Heart left ventricle (tissue), 13 donors: ENCODE measurements around the gene GCLC.

ENCODE experiments used
- POLR2A ChIP-seq, 2 donors: fragments of 450-650 bp; IDR thresholded peaks; one replicate each; pipeline ENCODE4 v1.6.1; 2017; ENCODE audit warnings: antibody characterized with exemption in 2 of 2, mild to moderate bottlenecking in 2 of 2, moderate library complexity in 2 of 2
- TF ChIP-seq, protein P1 (sequence below), 12 donors: fragments of 200-600 bp; sonication (generic) in 4 of 12; IDR thresholded peaks; one replicate each; pipeline versions ENCODE4 v1.5.0 to v1.8.0; 2018 to 2022; ENCODE audit warnings: antibody characterized with exemption in 12 of 12, mild to moderate bottlenecking in 5 of 12
- donor health status: ischemic (EF 13 %, LVEDD 7.1; RV severe dilation, severe dysfunction).
- donor health status: DM: no; HTN: yes; CAD: no.
- donor health status: DM: no; HTN: no; CAD: no.
- donor health status: ischemic (EF 25% LVEDD 6.9; RV normal size, moderate dysfunction).
- donor health status: ischemic (EF 25% LVEDD 5.7; RV mildly dilated, moderate dysfunction).
- donor health status: ischemic (EF 35%, LVEDD 5.7; RV mildly dilated, moderate dysfunction).
- donor health status: nonischemic (EF 11% LVEDD 7.7; RV severe dilation, severe dysfunction).
- donor health status: DM: yes; HTN: yes; CAD: no.
- donor health status: PGD.
- donor health status: ischemic (EF 29% LVEDD 5.4; RV normal size, mild dysfunction).
- donor health status: nonischemic (EF 23%, LVEDD 6.1; RV moderate dilation, normal function).

- TF ChIP-seq, protein P1, sequence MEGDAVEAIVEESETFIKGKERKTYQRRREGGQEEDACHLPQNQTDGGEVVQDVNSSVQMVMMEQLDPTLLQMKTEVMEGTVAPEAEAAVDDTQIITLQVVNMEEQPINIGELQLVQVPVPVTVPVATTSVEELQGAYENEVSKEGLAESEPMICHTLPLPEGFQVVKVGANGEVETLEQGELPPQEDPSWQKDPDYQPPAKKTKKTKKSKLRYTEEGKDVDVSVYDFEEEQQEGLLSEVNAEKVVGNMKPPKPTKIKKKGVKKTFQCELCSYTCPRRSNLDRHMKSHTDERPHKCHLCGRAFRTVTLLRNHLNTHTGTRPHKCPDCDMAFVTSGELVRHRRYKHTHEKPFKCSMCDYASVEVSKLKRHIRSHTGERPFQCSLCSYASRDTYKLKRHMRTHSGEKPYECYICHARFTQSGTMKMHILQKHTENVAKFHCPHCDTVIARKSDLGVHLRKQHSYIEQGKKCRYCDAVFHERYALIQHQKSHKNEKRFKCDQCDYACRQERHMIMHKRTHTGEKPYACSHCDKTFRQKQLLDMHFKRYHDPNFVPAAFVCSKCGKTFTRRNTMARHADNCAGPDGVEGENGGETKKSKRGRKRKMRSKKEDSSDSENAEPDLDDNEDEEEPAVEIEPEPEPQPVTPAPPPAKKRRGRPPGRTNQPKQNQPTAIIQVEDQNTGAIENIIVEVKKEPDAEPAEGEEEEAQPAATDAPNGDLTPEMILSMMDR (IDR thresholded peaks at IDR 0.05): no peak
- no peak for TF ChIP-seq POLR2A (IDR thresholded peaks at IDR 0.05)
Observed at GRCh38 chr6:53573299-53573698, 28.4 kb upstream of the GCLC start.
